OCI-LY3 (cell line): ENCODE measurements around the gene BRF1.

Experiments
- CTCF ChIP-seq: fragments of 200-600, 300-600 bp; sonication (generic); IDR thresholded peaks from 2 replicates; pipeline ENCODE4 v1.5.1; 2014; ENCODE audit warnings: antibody characterized with exemption, low read length, low read depth
- EZH2phosphoT487 ChIP-seq: fragments of 200-600 bp; shearing (Covaris generic); IDR thresholded peaks from 2 replicates; pipeline ENCODE4 v1.6.1; 2018; ENCODE audit warnings: antibody characterized with exemption, mixed run types, low read depth

- TF ChIP-seq CTCF (no peak), EZH2phosphoT487 (no peak)
Observed at GRCh38 chr14:105325716-105326567, 25.1 kb upstream of the BRF1 start.
